ENCODE results near the gene LRCH4.

Gene LRCH4

DNA sequence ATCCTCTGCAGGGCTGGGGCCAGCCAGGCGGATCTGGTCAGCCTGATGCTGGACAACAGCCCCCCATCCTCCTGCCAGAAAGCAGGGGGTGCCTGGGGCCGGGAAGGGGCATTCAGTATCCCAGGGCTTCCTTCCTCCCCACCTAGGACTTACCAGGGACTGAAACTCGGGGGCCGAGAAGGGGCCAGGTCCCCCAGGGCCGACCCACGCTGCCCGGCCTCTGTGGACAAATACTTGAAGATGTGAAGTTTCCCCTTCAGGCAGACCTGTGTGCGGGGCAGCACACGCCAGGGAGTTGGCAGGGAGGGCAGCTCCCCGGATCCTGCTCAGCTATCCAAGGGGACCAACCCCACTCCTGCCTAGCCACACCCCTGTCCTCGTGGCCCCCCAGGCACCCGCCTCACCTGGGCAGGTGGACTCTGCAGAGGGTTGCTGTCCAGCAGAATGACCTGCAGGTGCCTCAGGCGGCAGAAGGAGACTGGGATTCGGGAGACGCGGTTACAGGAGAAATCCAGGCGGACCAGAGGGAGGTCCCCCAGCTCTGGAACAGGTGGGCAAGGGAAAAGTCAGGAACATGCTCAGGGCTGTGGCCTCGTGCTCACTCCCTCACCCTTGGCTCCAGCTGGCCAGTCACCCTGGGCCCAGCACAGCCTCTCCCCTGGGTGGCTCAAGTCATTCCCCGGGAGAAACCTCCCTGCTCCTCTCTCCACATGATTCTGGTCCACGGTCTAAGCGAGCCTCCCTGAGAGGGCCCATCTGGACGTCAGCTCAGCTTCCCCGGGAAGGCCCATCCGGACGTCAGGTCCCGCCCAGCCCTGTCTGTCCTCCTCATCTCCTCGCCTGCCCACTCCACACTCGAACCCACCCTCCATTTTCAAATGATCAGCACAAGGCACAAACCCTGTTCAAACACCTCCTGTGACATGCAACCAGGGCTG is 7.4 kb downstream of the LRCH4 start:
- DNase-seq = no peak

DNA sequence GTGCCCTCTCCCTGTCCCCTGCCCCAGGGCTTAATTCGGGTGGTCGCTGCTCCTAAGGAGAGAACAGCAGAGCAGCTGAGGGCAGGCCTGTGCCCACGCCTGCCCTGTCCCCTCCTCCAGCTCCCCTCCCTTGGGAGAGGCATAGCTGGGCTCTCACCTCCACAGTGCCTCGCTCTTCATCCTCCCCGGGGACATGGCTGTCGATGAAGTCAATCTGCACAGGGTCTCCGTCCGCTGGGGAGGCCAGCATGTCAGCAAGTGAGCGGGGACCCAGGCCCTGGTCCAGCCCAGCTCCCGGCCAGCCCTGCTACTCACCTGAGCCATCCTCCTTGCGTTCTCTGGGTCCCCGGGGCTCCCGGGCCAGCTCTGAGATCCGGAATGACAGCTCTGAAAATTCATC is 8.4 kb downstream of the LRCH4 start:
- no peak for DNase-seq

DNA sequence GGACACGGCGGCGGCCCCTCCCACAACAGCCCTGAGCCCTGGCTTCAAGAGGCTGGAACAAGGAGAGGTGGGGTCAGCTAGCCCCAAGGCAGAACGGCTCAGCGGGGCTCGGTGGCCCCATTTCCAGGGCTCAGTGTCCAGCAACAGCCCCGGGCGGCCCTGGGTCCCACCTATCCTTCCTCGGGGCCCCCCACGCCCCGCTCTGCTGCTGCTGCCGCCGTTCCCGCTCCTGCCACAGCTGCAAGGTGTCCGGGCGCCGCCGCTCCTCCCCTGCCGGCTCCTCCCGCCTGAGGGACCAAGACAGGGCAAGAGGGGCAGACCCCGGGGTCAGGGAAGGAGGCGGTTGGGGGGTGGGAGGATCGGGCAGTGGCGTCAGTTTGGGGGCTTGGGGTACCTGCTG is 8.8 kb downstream of the LRCH4 start:
- no peak for DNase-seq

DNA sequence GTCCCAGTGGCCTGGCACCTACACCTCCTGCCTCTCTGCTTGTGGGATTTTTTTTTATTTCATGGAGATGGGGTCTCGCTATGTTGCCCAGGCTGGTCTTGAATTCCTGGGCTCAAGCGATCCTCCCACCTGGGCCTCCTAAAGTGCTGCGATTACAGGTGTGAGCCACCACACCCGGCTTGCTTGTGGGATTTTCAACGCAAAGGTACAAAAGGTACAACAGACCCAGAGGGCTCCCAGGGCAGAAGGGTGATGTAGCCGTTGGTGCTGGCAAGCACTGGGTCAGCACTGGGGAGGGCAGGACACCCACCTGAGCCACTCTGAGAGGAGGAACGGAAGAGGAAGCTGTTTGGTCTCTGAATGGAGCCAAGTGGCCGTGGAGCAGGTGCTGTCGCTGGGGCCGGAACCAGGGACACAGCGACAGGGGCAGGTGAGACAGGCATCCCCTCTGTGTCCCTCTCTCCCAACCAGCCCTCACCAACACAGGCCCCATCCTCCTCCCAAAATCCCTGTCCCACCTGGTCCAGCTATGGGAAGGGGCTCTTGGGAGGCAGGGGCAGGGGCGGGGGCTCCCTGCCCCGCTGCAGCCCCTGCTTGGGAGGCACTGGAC is 9.4 kb downstream of the LRCH4 start:
- DNase-seq = no peak

DNA sequence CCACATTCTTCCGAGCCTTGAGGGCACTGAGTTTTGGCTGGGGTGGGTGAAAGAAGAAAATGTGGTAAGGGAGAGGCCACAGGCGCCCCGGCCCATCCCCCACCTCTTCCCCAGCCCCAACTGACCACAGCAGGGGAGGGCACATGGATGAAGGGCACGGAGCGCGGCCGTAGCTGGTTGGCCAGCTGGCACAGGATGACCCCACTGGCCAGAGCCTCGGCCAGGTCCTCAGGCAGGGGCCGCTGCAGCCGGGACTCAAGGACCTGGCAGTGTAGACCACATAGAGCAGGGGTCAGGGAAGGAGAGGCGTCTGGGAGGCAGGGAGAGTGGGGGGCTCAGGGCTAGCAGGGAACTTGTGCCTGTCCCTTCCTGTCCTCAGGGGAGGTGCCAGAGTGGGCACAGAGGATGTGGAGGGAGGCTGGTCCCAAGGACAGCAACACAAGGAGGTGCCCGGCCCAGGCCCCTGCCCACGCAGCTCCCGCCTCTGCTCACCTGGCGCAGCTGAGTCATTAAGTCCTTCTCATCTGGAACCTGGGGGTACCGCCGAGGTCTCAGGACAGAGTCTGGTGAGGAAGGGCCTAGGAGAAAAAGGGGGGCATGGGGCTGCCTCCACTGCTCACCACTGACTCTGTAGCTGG is 10.1 kb downstream of the LRCH4 start:
- no peak for DNase-seq

DNA sequence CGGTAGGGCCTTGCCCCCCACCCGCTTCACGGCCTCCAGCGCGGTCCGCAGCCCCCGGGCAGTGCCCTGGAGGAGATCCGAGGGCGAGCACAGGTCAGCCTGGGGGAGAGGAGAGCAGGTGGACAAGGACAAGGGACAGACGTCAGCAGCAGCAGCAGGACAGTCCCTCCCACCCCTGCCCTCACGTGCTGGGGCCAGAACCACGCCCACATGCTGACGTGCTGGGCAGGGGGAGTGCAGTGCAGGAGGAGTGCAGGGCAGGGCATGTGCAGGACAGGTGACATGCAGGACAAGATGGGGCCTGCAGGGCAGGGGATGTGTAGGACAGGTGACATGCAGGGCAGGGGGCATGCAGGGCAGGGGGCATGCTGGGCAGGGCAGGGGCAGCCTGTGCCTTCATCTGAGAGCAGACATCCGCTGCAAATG is 10.7 kb downstream of the LRCH4 start:
- no peak for DNase-seq

DNA sequence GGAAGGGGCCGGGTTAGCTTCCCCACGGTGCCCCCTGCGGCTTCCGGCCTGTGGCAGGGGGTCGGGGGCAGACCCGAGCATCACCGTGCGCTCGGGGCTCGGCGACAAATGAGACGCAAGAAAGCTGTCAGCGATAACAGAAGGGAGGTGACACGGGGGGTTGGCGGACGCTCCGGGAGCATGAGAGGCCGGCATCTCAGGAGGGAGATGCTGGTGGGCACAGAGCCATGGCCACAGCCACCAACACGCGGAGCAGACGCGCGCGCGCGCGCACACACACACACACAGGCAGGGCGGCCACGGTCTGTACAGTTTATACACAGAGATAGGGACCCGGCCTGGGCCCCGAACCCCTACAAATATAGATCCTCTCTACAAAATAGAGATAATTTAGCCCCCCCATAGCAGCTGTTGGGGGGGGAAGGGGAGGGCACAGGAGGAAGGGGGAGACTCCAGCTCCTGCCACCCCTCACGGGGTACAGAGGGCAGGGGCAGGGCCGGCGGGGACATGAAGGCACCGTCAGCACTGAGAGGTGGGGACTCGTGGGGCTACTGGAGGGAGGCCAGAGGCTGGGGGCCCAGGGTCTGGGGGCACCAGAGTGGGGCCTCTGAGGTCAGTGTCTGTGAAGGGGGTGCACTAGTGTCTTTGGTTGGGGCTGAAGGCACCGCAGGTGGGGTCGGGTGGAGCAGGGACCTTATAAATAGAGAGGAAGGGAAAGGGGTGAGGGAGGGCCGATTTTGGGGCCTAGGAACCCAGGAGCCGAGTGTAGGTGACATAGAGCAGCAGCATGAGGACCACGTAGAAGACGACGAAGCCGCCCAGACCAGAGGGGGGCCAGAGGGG is 11.3 kb downstream of the LRCH4 start:
- DNase-seq = no peak

DNA sequence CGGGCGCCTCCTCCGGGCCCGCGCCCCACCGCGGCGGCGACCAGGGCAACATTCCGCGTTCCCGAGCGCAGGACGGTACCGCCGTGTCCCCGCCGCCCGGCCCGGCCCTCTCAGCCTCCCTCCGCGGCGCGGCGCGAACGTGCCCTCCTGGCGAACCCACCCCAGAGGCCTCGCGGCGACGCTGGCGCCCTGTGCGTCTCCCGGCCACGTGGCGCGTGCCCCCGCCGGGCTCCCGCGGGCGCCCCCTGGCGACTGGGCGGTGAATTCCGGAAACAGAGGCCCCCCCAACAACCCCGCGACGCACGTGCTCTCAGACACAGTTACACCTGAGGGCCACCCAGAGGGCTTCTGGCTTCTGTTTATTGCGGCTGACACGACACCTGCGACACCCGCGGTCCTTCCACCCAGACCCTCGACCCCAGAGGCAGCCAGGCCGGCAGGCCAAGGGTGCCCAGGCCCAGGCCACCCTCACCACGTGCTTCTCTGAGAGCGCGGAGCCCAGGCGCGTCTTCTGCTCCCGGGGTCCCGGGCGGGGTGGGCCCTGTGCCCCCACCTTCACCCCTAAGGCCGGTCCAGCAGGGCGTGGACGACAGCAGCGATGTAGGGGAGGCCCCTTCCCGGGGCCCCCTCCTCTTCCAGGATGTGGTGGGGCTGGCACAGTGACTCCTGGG is 12.1 kb downstream of the LRCH4 start, which contains the start of gene SAP25:
Gene SAP25 (minus strand): TSS at position 210 of the 671 bp plus-strand sequence. CDS start 158 bp downstream, at position 52.
- DNase-seq = no peak

DNA sequence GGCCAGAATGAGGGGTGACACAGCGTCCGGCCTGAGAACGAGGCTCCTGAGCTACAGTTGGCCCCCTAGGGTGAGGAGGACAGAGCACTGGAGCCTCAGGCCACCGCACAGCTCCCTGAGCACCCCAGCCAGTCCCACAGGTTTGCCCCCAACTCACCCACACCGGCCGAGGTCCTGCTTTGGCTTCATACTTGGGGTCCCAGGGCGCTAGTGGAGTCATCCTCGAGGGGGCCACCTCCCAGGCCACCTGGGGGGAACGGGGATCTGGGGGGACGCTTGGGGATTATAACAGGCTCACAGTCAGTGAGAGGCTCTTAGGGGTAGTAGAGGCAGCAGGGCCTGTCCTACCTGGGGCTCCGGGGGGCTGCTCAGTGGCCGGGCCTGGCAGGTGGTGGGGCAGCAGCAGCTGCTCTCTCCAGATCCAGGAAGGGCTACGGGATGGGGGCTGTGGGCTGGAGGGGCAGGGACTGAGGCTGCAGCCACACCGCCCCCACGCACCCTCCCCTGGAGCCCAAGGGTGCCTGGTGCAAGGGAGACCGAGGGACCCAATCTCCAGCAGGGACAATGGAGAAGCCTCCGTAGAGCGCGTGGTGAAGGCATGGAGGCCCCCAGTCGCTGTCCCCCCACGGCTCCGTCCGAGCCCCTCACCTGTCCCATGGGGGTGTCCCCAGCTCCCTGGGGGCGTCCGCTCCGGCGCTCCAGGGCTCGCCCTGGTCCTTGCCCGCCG is 12.8 kb downstream of the LRCH4 start:
- no peak for DNase-seq

DNA sequence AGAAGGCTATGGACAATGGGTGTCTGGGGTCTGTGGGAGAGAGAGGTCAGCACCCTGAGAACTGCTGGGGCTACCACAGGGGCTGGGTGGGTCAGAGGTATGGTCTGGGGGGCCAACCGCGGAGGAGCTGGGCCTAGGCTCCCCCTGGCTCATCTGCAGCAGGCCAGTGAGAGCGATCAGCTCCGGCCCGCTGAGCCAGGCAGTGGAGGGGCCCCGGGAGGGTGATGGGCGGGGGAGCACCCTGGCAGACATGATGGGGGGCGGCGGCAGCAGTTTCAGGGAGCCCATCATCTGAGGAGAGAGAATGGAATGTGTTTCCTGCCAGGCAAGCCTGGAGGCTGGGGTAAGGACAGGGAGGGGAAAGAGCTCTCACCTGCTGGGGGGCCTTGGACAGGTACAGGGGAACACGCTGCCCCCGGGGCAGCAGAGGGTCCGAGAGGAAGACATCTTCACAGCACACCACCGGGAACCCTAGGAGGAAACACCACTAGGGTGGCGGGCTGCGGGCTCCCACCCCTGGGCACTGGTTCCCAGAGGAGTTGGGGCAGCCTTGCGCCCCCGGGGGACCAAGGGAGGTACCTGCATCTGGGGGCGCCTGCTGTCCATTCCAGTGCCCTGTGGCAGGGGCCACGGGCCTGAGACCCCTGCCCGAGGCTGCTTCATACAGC is 13.5 kb downstream of the LRCH4 start:
- DNase-seq = no peak

DNA sequence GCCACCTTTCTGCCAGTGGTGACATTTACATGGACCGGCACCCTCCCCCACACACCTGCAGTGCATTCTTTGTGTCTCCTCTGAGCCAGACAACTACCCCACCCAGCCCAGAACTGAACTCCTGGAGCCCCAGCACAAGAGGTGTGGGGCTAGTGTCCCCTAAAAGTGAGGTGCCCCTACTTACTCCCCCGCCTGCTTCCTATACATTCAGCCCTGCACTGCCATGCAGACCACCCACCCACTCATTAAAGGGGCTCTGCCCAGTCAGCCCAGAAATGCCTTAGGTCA is 14.2 kb downstream of the LRCH4 start:
- no peak for DNase-seq

DNA sequence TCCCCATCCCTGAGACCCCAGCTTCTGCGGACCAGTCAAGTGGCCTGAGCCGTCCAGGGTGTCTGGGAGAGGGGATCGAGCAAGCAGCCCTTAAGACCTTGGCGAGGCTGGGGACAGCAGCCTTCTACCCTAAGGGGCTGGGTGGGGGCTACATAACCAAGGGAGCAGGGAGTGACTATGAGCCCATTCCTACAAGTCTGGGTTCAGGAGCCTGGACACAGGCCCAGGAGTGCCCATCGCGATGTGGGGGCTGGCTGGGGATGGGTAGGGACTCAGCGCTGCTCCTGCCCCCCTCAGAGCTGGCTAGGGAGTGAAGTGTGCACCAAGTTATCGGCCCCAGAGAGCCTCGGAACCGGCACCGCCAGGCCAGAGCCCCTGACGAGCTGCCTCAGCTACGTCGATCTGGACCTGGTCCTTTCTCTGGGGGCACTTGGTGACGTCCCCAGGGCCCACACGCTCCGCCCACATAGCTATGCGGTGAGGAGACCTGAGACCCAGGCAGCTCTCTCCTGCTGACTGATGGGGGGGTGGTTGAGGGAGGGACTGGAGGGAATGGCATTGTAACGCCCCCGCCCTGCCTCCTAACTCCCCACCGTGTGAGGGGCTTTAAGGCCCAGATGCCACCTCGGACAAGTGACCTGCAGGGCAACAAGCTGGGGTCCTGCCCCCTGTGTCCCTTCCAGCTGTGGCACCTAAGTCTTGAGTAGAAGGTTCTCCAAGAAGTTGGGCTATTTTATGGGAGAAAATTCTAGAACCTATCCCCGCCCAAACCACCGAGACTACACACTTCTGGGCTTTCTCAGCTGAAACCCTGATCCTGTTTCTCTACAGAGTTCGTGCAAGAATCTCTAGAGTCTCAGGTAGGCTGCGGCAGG is 14.7 kb downstream of the LRCH4 start:
- no peak for DNase-seq

DNA sequence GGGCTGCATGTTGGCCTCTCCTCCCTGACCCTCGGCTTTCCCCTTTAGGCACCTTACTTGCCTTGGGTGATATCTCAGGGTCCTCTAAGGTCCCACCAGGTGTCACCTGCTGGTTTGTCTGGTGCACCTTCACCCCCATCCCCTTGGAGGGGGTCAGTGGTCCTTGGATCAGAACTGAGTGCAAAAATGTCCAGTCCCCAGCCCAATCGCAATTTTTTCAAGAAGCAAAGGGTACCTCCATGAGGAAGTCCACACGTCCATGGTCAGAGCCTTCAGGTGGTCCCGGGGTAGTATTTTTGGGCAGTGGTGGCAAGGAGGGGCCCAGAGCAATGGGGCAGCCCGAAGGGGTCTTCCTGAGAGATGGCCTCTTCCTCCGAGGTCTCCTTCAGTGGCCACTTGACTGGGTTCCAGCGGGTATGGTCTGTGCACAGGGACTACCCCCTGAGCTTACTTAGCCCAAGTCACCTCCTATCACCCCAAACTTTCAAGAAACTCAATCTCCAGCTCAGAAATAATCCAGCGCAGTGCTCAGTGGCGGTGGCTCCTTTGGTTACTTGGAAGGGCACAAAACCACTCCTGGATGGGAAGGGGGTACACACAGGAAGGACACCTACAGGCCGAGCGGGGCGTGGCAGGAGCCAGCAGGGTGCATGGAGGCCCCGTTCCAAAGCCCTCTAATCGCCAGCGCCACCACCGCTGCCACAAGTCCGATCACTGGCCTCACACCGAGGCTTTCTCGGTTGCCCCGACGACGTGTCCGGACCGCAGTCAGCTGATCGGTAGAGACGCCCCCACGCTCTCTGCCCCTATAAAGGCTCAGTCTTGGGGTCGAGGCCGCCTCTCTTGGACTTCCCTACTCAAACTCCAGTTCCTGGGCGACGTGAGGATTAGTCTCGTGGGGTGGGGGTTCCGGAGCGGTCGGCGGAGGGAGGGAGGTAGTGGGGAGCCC is 16.8 kb downstream of the LRCH4 start:
- peak; percentile 72 for DNase-seq

DNA sequence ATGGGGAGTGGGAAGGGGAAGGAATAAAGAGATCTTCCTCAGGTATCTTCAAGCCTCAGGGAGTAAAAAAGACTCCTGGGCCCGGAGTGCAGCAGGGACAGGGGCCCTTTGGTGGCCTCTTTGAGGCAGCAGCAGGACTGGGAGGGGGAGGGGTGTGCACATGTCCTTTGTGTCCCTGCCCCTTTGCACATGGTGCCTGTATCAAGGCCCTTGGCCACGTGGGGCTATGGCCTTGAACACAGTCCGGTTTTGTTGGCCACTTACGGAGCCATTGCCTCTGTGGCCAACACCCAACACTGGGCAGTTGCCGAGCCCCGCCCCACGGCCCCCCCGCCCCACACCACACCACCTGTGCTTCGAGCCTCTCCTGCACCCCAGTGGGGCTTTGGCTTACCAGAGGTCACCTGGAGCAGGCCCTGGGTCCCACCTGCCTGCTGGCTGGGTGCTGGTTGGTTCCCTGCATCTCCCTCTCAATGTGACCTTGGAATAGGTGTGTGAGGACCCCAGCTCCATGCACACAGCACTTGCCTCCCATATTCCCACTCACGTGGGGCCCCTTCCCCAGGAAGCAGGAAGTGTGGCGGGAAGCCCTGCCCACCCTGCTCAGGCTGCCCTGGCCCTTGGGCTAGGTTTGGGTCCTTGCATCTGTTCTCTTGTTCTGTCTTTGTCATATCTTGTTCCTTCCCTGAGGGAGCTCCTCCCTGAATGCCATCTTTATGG is 17.6 kb downstream of the LRCH4 start:
- DNase-seq = no peak

DNA sequence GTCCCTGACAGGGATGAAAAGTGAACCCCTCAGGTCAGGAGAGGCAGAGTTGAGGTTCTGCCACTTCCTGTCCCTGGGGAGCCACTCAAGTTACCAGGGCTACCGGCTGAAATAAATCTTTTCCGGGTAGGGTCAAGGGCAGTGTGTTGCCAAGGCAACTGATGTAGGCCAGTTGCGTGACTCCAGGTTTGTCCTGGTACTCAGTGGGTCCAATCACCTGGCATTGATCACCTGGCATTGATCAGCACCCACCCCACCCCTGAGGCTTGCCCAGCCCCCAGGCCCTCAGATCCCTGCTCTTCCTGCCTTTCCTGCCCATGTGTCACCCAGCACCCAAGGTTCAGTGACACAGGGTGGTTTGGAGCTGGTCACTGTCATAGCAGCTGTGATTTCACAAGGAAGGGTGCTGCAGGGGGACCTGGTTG is 18.2 kb downstream of the LRCH4 start:
- no peak for DNase-seq

DNA sequence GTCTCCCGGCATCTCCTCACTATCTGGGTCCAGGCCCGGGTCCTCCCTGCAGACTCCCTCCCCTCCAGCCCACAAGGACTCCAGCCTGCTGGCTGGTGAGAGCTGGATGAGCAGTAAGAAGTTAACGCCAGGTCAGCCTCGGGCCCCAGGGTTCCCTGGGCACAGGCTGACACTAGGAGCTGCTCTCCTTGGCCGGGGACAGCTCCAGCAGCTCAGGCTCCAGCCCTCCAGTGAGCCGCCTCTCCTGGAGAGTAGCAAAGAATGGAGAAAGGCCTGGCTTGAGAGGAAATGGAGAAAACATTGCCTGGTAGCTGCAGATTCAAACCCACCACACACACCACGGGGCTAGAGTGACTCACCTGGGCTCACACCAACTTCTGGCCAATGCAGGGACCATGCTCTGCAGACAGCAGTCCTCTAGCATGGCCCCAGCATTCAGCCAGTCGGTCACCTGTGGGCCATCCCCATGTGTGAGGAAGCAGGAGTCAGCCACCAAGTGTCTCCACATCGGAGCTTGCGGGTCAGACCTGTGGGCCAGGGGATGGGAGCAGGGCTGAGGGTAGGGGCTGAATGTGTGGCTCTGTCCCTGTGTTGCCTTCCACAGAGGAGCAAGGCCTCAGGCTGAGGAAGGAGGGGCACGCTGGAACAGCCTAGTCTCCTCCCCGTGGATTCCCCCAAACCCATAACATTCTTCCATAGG is 18.7 kb downstream of the LRCH4 start:
- no peak for DNase-seq

DNA sequence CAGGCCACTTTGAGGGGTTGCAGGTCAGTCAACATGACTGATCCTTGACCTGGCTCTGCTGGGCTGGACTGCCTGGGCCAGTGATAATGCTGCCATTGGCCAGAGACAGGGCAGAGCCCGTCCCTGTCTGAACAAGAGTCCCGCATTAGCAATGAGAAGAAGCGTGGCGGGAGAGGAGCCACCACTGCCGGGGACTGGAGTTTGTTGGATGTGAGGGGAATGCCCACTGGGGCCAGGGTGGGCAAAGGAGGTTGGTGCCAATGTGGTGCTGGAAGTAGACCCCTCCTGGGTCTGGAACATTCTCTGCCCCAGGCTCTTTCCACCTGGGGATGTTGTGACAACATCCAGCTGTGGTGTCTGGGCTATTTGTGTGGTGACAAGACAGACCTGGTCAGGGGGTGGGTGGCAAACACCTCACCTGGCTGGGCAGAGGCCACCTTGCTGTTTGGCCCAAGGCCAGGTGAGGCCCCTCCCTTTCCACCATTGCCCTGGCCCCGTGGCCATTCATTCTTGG is 19.9 kb downstream of the LRCH4 start:
- no peak for DNase-seq
